GM12872 (cell line): ENCODE measurements around the gene PSG6.
"Not testable (repeated sequence)": the region's sequence is repeated elsewhere in the genome, so short reads cannot be mapped to it uniquely, and the experiment has no call there.

Experiments used
- TF ChIP-seq, protein P1 (sequence below): IDR thresholded peaks from 3 replicates; pipeline ENCODE4 v1.5.1; 2011; ENCODE audit warnings: low read depth, mild to moderate bottlenecking, low read length, moderate library complexity; ENCODE audit not compliant: insufficient read depth

The PSG6 gene

DNA sequence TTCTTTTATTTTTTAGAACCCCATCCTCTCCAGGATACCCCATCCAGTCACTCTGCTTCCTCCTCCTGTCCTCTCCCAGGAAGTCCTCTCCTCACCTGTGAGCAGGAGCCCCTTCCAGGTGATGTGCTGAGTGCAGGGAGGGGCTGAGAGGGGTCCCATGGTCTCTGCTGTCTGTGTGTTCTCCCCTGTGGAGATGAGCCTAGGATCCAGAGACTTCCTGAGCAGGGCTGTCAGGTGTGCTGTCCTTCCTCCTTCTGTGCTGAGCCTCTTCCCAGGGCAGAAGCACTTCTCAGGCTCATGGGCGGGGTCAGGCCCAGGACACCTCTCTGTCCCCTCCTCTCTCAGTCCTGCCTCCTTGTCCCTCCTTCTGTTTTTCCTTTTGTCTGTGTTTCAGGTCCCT, at the start of gene PSG6:
Gene PSG6 (minus strand): TSS at position 261 of the 400 bp plus-strand sequence. CDS start 102 bp downstream, at position 159.
- TF ChIP-seq, protein P1, sequence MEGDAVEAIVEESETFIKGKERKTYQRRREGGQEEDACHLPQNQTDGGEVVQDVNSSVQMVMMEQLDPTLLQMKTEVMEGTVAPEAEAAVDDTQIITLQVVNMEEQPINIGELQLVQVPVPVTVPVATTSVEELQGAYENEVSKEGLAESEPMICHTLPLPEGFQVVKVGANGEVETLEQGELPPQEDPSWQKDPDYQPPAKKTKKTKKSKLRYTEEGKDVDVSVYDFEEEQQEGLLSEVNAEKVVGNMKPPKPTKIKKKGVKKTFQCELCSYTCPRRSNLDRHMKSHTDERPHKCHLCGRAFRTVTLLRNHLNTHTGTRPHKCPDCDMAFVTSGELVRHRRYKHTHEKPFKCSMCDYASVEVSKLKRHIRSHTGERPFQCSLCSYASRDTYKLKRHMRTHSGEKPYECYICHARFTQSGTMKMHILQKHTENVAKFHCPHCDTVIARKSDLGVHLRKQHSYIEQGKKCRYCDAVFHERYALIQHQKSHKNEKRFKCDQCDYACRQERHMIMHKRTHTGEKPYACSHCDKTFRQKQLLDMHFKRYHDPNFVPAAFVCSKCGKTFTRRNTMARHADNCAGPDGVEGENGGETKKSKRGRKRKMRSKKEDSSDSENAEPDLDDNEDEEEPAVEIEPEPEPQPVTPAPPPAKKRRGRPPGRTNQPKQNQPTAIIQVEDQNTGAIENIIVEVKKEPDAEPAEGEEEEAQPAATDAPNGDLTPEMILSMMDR = not testable (repeated sequence)

DNA sequence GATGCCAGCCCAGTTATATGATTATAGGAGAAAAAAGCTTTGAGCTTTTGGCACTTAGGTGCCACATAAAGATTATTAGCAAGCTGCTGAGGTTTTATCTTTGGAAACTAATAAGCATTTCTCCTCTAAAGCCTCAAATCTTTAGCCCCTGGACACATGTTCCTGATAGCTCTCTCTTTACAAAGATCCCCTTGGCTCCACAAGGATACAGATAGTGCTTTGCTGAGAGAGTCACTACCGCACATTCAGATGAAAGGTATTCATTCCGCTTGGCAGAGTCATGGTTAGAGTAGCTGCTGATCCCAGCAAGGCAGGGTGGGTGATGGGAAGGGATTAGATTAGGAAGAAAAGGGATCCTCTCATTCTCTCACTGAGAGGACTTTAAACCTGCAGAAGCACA, 47.5 kb upstream of the PSG6 start:
- TF ChIP-seq, protein P1 = no peak

DNA sequence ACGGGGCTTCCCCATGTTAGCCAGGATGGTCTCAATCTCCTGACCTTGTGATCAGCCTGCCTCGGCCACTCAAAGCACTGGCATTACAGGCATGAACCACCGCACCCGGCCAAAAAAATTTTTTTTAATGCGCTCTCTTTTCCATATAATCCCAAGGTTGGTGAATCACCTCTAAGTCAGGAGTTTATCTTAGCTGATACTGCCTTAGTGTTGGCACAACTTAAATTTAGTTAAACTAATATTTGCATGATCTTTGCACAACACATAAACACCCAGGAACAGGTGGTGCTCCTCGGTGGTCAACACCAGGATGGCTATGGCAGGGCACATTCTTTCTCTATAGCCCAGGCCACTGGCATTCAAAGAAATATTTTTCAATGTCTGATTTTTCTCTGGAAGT, 43.4 kb upstream of the PSG6 start:
- TF ChIP-seq, protein P1 = no peak

DNA sequence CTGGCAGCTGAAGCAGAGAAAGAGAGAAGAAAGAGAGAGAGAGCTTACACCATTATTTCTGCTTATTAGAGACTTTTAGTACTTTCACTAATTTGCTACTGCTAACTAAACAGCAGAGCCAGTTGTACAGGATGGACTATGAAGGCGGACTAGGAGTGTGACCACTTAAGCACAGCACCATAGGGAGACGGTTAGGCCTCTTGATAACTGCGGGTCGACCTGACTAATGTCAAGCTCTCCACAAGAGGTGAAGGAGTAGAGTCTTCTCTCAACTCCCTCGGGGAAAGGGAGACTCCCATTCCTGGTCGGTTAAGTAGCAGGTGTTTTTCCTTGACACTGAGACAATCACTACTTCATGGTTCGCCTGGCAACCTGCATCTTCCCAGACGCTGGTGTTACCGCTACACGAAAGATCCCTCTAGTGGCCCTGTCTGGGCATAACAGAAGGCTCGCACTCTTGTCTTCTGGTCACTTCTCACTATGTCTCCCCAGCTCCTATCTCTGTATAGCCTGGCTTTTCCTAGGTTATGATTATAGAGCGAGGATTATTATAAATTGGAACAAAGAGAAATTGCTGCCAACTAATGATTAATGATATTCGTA, 24.6 kb upstream of the PSG6 start:
- TF ChIP-seq, protein P1 = peak; percentile 60

DNA sequence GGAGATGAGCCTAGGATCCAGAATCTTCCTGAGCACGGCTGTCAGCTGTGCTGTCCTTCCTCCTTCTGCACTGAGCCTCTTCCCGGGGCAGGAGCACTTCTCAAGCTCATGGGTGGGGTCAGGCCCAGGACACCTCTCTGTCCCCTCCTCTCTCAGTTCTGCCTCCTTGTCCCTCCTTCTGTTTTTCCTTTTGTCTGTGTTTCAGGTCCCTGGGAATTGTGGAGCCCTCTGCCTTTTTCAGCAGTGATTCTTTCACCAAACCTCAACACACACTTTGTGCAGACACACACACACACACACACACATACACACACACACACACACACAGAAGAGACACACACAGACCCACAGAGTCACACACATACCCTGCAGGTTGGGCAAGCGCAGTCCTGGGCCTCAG, 19.4 kb upstream of the PSG6 start, which contains the start of gene PSG7:
Gene PSG7 (minus strand): TSS at position 101 of the 400 bp plus-strand sequence. CDS start 131 bp downstream, outside the sequence.
- TF ChIP-seq, protein P1 = not testable (repeated sequence)

DNA sequence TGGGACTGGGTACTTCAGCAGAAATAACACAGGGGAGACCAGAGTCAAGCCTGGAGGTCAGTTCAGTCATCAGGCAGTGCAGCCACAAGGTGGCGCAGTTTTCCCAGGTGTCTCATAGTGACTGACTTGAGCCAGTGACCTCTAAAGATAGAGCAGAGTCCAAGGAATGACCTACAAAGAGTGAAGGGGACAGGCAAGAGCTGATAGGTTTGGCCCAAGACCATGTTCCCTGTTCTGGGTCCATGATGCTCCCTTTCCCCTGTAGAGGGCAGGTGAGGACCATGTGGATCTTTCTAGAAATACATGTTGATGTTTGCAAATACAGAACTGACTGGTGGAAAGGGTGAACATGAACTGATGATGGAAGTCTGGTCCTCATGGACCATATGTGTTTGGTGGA, 12.5 kb upstream of the PSG6 start:
- TF ChIP-seq, protein P1 = peak; percentile 26; the same call in 1 of the 3 replicates

DNA sequence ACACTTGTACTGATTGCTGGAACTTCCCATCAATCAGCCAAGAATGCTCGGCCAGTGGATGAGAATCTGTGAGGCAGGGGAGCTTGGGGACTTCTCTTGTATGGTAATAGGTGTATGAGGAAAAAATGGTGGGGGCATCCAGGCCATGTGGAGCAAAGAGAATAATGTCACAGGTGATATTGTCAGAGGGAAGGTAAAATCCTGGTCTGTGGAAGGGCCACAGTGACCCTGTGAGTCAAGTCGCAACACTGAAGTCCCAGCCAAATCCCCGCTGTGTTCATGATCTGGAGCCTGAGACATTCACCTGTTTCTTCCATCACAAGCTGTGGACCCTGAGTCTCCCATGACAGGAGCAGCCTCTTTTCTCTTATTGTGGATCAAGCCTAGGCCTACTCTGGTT, 11.2 kb upstream of the PSG6 start:
- TF ChIP-seq, protein P1 = no peak
